ENCODE results near the gene GTPBP6. TPM values are rescaled to one million over a fixed set of nuclear protein-coding genes. Genes with fewer than 3 reads are reported as not detected.

The GTPBP6 gene
- total and polyA plus RNA-seq, 12 donors, result 5.3 to 57.1 (median 38.1) TPM

DNA sequence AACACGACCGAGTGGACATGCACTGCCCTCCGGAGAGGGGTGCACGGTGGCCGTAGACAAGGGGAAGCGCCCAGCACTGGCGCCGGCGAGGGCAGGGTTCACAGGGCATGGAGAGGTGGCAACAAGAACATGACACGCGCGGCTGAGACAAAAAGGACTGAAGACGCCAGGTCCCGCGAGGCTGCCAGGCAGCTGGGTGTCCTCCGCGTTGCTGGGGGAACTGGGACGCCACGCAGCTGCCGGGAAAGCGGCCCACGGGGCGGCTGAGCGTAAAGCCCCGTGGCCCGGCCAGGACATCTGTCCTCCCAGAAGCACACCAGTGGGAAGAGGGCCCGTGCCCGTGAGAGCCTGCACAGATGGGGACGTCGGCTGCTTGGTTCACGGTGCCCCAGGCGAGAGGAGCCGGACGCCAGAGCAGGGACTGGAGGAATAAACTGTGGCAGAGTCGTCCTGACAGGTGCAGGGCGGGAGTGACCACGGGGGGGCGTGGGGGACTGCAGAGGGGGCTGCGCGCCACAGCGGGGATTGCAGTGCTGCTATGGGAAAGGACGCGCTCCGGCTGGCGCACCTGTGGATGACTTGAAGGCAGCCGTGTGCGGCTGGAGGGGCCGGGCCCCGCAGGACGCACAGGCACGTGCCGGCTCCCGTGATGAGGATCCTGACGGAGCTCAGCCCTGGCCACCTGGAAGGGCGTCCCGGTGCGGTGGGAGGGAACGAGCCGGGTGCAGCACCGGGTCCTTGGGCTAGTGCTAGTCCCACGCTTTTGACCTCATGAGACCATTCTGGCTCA is 32.1 kb upstream of the GTPBP6 start:
- H3K4me1 ChIP-seq (replicated peaks in 1 of 2), result peaks cover 3 to 11% of the 10 kb centered on the region in 2 donors
- H3K9me3 ChIP-seq (replicated peaks in 1 of 3), result no peaks in the 10 kb centered on the region
- H3K27ac ChIP-seq, result no peak overlapping the region
- intact Hi-C loops (cut with DNase I), result no loop called here
- no peak for DNase-seq
- H3K27me3 ChIP-seq, result no peaks in the 10 kb centered on the region
- no peak for TF ChIP-seq POLR2A (IDR thresholded peaks at IDR 0.05)
- 94 to 97% (median 96%) methylated on average over 42 to 61 of the region's 61 CpGs for WGBS, 4 donors
- H3K4me3 ChIP-seq, result no peak overlapping the region
- H3K36me3 ChIP-seq (replicated peaks in 1 of 2), result no peaks in the 10 kb centered on the region

DNA sequence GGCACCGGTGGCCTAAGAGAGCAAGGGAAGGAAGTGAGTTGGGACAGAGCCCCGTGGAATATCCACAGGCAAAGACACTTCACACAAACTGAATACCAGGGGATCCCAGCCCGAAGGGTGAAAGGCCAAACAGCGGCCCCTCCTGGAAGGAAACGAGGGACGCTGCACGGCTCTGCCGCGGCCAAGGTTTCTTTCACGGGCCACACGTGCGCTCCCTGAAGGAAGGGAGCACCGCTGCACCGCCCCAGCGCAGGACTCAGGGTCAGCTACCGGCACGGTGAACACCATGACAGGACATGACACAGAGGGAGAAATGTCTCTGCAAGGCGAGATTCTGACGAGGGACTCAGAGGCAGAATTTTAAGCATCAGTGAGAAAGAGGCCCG is 31.5 kb upstream of the GTPBP6 start:
- DNase-seq, result no peak
- H3K4me1 ChIP-seq (replicated peaks in 1 of 2), result peaks cover 3 to 11% of the 10 kb centered on the region in 2 donors
- no peak overlapping the region for H3K27ac ChIP-seq
- no peak overlapping the region for H3K4me3 ChIP-seq
- TF ChIP-seq, protein P1, sequence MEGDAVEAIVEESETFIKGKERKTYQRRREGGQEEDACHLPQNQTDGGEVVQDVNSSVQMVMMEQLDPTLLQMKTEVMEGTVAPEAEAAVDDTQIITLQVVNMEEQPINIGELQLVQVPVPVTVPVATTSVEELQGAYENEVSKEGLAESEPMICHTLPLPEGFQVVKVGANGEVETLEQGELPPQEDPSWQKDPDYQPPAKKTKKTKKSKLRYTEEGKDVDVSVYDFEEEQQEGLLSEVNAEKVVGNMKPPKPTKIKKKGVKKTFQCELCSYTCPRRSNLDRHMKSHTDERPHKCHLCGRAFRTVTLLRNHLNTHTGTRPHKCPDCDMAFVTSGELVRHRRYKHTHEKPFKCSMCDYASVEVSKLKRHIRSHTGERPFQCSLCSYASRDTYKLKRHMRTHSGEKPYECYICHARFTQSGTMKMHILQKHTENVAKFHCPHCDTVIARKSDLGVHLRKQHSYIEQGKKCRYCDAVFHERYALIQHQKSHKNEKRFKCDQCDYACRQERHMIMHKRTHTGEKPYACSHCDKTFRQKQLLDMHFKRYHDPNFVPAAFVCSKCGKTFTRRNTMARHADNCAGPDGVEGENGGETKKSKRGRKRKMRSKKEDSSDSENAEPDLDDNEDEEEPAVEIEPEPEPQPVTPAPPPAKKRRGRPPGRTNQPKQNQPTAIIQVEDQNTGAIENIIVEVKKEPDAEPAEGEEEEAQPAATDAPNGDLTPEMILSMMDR (IDR thresholded peaks at IDR 0.05), result no peak
- TF ChIP-seq POLR2A (IDR thresholded peaks at IDR 0.05), result no peak
- H3K36me3 ChIP-seq (replicated peaks in 1 of 2), result no peaks in the 10 kb centered on the region
- 84 to 94% (median 87%) methylated on average over 18 to 20 of the region's 20 CpGs for WGBS, 4 donors
- no peaks in the 10 kb centered on the region for H3K9me3 ChIP-seq (replicated peaks in 1 of 3)
- no peaks in the 10 kb centered on the region for H3K27me3 ChIP-seq
- intact Hi-C loops (cut with DNase I), result no loop called here

DNA sequence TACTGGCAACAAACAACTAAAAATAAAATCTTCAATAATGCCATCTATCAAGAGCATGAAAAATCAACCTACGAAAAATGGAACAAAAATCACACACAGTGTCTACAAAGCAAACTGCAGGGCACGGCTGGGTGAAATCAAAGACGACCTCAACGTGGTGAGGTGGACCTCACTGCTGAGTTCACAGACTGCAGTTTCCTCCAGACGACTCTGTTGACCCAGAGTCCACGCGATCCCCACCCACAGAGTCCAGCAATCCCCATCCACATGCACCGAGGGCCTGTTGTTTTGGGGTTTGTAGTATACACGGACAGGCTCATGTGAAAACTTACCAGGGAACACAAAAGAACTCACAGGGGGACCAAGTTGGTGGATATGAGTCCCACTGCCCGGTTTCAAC is 31.1 kb upstream of the GTPBP6 start:
- WGBS, 4 donors, result 83 to 91% (median 86%) methylated on average over 10 of the region's 10 CpGs
- TF ChIP-seq, protein P1 (IDR thresholded peaks at IDR 0.05), result no peak
- no peak for TF ChIP-seq POLR2A (IDR thresholded peaks at IDR 0.05)
- Histone ChIP-seq H3K36me3 (replicated peaks in 1 of 2) (no peaks in the 10 kb centered on the region), H3K9me3 (replicated peaks in 1 of 3) (no peaks in the 10 kb centered on the region), H3K27ac (peak overlapping the region in 3 of 5 donors; percentile 67 to 88 (median 86)), H3K27me3 (no peaks in the 10 kb centered on the region), H3K4me1 (replicated peaks in 1 of 2) (peaks cover 3 to 11% of the 10 kb centered on the region in 2 donors), H3K4me3 (peak overlapping the region in 1 of 4 donors; percentile 23)
- no peak for DNase-seq
- intact Hi-C loops (cut with DNase I), result no loop called here

DNA sequence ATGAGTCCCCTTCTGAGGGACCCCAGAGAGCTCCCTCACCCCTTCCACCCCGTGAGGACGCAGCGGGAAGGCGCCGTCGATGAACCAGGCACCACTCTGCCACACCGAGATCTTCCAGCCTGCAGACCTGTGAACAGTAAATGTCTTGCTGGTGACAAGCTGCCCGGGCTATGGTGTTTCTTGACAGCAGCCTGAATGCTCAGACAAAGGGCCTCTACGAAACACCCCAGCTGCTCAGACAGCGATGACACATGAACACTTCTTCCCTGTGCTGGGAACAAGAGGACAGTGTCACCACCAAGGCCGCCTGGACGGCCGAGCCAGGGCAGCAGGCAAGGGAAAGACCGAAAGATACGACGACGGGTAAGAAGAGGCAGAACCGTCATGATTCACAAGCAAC is 30.6 kb upstream of the GTPBP6 start:
- peaks cover 3 to 11% of the 10 kb centered on the region in 2 donors for H3K4me1 ChIP-seq (replicated peaks in 1 of 2)
- no peaks in the 10 kb centered on the region for H3K27me3 ChIP-seq
- H3K4me3 ChIP-seq, result peak overlapping the region in 1 of 4 donors; percentile 23
- no peaks in the 10 kb centered on the region for H3K9me3 ChIP-seq (replicated peaks in 1 of 3)
- TF ChIP-seq POLR2A (IDR thresholded peaks at IDR 0.05), result peak in 1 of 2 donors; percentile 45
- TF ChIP-seq, protein P1 (IDR thresholded peaks at IDR 0.05), result no peak
- intact Hi-C loops (cut with DNase I), result no loop called here
- H3K27ac ChIP-seq, result peak overlapping the region in 4 of 5 donors; percentile 50 to 88 (median 76)
- H3K36me3 ChIP-seq (replicated peaks in 1 of 2), result no peaks in the 10 kb centered on the region
- peak in 6 of 7 donors; percentile 68 to 88 (median 84) for DNase-seq
- WGBS, 4 donors, result 44 to 73% (median 54%) methylated on average over 13 to 18 of the region's 18 CpGs

Data from adrenal gland (tissue), 12 donors.